Right atrium auricular region (tissue), 2 donors: ENCODE results near the gene RAB11FIP4. TPM values are rescaled to one million over a fixed set of nuclear protein-coding genes. Genes with fewer than 3 reads are reported as not detected.

Experiments
- DNase-seq: peaks from one replicate; pipeline ENCODE4 v3.0.0-alpha.2; 2019; ENCODE audit warnings: low spot score
- H3K27ac ChIP-seq, 2 donors: fragments of 200-600 bp; sonication (generic); 1 replicate in 1 of 2; 2 replicates in 1 of 2; pipeline ENCODE4 v1.5.1; 2016 to 2019
- H3K27me3 ChIP-seq, 2 donors: fragments of 200-600 bp; sonication (generic); one replicate each; pipeline versions ENCODE4 v1.5.1 to v1.6.0; 2017 to 2019
- H3K36me3 ChIP-seq: fragments of 200-600 bp; sonication (generic); one replicate; pipeline ENCODE4 v1.5.1; 2016
- H3K4me1 ChIP-seq, 2 donors: fragments of 200-600 bp; sonication (generic); one replicate each; pipeline versions ENCODE4 v1.5.1 to v1.6.0; 2017 to 2019
- H3K4me3 ChIP-seq, 2 donors: fragments of 200-600 bp; sonication (generic); 1 replicate in 1 of 2; 2 replicates in 1 of 2; pipeline ENCODE4 v1.5.1; 2017 to 2019; ENCODE audit warnings: mild to moderate bottlenecking in 1 of 2, moderate library complexity in 1 of 2
- H3K9me3 ChIP-seq, 2 donors: fragments of 200-600 bp; sonication (generic); one replicate each; pipeline ENCODE4 v1.5.1; 2019
- total RNA-seq, 2 donors: library from RNA; depleted of rRNA; stranded (reverse); fragments of >200 nt; gene quantifications; one replicate each; pipeline ENCODE4 v1.1.0, GENCODE V29; 2016
- TF ChIP-seq, protein P1 (sequence below), 2 donors: fragments of 200-600 bp; sonication (generic); IDR thresholded peaks; one replicate each; pipeline ENCODE4 v1.5.1; 2019; ENCODE audit warnings: antibody characterized with exemption in 2 of 2

RAB11FIP4 gene
- total RNA-seq, 2 donors from 2014 or later: 4.4 to 7.2 TPM

DNA sequence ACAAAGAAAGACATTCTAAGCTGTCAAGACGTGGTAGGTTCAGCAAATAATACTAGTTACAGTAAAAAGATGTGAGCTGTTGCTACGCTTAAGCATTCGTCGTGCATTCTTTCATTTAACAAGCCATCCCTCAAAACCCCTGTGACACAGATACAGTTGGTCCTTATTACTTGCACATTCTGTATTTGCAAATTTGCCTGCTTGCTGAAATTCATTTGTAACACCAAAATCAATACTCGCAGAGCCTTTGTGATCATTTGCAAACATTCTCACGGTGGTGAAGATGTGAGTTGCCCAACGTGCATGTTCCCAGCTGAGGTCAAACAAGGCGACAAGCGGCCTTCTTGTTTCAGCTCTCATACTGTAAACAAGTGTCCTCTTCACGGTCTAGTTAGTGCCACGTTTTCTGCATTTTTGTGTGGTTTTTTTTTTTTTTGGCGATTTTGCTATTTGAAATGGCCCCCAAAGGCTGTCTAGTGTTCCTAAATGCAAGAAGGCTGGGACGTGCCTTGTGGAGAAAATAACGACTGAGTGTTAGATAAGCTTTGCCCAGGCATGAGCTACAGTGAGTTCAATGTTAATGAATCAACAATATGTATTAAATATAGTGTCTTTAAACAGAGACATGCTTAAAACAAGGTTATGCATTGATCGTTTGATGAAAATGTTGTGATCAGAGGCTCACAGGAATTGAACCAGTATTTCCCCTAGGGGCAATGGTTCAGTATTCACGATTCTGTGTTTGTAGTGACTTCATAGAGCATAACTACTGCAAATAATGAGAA is 84.1 kb downstream of the RAB11FIP4 start:
- no peak for DNase-seq
- no peaks in the 10 kb centered on the region for H3K27me3 ChIP-seq
- TF ChIP-seq, protein P1, sequence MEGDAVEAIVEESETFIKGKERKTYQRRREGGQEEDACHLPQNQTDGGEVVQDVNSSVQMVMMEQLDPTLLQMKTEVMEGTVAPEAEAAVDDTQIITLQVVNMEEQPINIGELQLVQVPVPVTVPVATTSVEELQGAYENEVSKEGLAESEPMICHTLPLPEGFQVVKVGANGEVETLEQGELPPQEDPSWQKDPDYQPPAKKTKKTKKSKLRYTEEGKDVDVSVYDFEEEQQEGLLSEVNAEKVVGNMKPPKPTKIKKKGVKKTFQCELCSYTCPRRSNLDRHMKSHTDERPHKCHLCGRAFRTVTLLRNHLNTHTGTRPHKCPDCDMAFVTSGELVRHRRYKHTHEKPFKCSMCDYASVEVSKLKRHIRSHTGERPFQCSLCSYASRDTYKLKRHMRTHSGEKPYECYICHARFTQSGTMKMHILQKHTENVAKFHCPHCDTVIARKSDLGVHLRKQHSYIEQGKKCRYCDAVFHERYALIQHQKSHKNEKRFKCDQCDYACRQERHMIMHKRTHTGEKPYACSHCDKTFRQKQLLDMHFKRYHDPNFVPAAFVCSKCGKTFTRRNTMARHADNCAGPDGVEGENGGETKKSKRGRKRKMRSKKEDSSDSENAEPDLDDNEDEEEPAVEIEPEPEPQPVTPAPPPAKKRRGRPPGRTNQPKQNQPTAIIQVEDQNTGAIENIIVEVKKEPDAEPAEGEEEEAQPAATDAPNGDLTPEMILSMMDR (IDR thresholded peaks at IDR 0.05): no peak
- H3K36me3 ChIP-seq: no peaks in the 10 kb centered on the region
- H3K9me3 ChIP-seq: no peaks in the 10 kb centered on the region
- no peak overlapping the region for H3K4me3 ChIP-seq
- no peak overlapping the region for H3K27ac ChIP-seq
- H3K4me1 ChIP-seq: no peaks in the 10 kb centered on the region

- TF ChIP-seq, protein P1 (IDR thresholded peaks at IDR 0.05): no peak
- Histone ChIP-seq H3K27ac (no peak overlapping the region), H3K9me3 (no peaks in the 10 kb centered on the region), H3K36me3 (no peaks in the 10 kb centered on the region), H3K27me3 (no peaks in the 10 kb centered on the region), H3K4me1 (no peaks in the 10 kb centered on the region), H3K4me3 (no peak overlapping the region)
- no peak for DNase-seq
Measured at GRCh38 chr17:31476525-31477416, 85.3 kb downstream of the RAB11FIP4 start.

DNA sequence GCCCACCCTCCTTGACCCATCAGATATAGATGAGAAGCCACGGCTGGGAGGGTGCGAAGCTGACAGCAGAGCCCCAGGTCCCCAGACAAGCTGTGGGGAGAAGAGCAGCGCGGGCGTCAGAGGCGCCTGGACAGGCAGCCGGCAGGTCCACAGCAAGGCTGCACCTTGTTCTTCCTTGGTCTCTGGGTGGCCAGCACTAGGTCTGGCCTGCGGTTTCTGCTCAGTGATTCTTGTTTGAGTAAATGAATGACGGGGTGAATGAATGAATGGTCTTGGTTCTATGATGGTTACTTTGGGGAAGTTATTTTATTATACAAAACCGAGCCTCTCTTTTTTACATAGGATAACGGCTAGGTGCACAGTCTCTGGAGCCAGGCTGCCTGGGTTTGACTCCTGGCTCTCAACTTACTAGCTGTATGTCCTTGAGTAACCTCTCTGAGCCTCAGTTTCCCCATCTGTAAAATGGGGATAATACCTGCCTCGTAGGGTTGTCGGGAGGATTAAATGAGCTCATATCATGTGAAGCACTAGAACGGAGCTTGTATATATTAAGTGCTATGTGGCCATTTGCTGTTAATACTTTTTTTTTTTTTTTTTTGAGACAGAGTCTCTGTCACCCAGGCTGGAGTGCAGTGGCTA is 86.1 kb downstream of the RAB11FIP4 start:
- H3K27ac ChIP-seq: no peak overlapping the region
- TF ChIP-seq, protein P1 (IDR thresholded peaks at IDR 0.05): no peak
- no peaks in the 10 kb centered on the region for H3K9me3 ChIP-seq
- DNase-seq: no peak
- no peak overlapping the region for H3K4me3 ChIP-seq
- H3K4me1 ChIP-seq: no peaks in the 10 kb centered on the region
- no peaks in the 10 kb centered on the region for H3K27me3 ChIP-seq
- no peaks in the 10 kb centered on the region for H3K36me3 ChIP-seq

DNA sequence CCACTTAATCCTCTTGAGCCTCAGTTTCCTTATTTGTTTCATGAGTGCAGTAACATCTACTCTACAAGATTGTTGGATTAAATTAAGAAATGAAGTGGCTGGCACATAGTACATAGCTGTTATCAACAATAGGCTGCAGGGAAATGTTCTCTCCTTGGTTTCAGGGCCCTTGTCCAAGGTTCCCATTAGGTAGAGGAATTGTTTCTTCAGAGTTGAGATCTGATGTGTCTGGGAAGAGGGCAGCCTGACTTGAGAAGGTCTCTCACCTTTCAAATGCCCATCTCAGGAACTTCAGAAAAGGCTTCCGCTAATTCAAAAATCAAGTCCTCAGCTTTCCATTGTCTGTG is 87.6 kb downstream of the RAB11FIP4 start:
- Histone ChIP-seq H3K4me3 (no peak overlapping the region), H3K4me1 (no peaks in the 10 kb centered on the region), H3K27ac (no peak overlapping the region), H3K36me3 (no peaks in the 10 kb centered on the region), H3K27me3 (no peaks in the 10 kb centered on the region), H3K9me3 (no peaks in the 10 kb centered on the region)
- DNase-seq: no peak
- TF ChIP-seq, protein P1 (IDR thresholded peaks at IDR 0.05): no peak

GRCh38 chr17:31479524-31479923 is 88.0 kb downstream of the RAB11FIP4 start:
- H3K4me3 ChIP-seq: no peak overlapping the region
- no peaks in the 10 kb centered on the region for H3K27me3 ChIP-seq
- H3K27ac ChIP-seq: no peak overlapping the region
- no peaks in the 10 kb centered on the region for H3K36me3 ChIP-seq
- TF ChIP-seq, protein P1 (IDR thresholded peaks at IDR 0.05): no peak
- H3K4me1 ChIP-seq: no peaks in the 10 kb centered on the region
- no peak for DNase-seq
- H3K9me3 ChIP-seq: no peaks in the 10 kb centered on the region
